PFSK-1 (cell line): ENCODE measurements around the gene WASHC4.

ENCODE experiments used
- FOXP2 ChIP-seq: optimal IDR thresholded peaks from 2 replicates; pipeline ENCODE3; 2011; ENCODE audit warnings: borderline replicate concordance, control low read depth, inconsistent platforms; ENCODE audit not compliant: insufficient read depth; ENCODE audit errors: extremely low read length, extremely low read depth
- POLR2AphosphoS5 ChIP-seq: IDR thresholded peaks from 2 replicates; pipeline ENCODE4 v1.6.1; 2012; ENCODE audit warnings: low read depth, mild to moderate bottlenecking, control low read depth, low read length, moderate library complexity
- REST ChIP-seq, 2 experiments: IDR thresholded peaks; 2 replicates each; pipeline versions ENCODE4 v1.6.1 to v1.8.0; 2011 to 2012; ENCODE audit warnings: low read depth in 2 of 2, low read length in 2 of 2, control low read depth in 1 of 2, inconsistent platforms in 1 of 2, mild to moderate bottlenecking in 1 of 2, moderate library complexity in 1 of 2; ENCODE audit not compliant: insufficient read depth in 1 of 2
- SIN3A ChIP-seq: IDR thresholded peaks from 2 replicates; pipeline ENCODE4 v1.6.1; 2012; ENCODE audit warnings: mild to moderate bottlenecking, low read length, moderate library complexity, borderline replicate concordance; ENCODE audit not compliant: insufficient read depth
- TAF1 ChIP-seq: IDR thresholded peaks from 2 replicates; pipeline ENCODE4 v1.6.1; 2012; ENCODE audit warnings: low read length, control low read depth, borderline replicate concordance; ENCODE audit not compliant: insufficient read depth

The WASHC4 gene

GRCh38 chr12:105157606-105158005, 50.1 kb downstream of the WASHC4 start:
- no peak for TF ChIP-seq REST (IDR thresholded peaks at IDR 0.05; ENCODE audit: insufficient read depth in 1 of 2, low read depth in 2 of 2, low read length in 2 of 2)
- TF ChIP-seq FOXP2, result no peak
- TF ChIP-seq TAF1, result no peak
- TF ChIP-seq POLR2AphosphoS5, result no peak
- no peak for TF ChIP-seq SIN3A

GRCh38 chr12:105158876-105159275, 51.3 kb downstream of the WASHC4 start:
- TF ChIP-seq POLR2AphosphoS5 (no peak), FOXP2 (no peak), SIN3A (no peak), REST (IDR thresholded peaks at IDR 0.05; ENCODE audit: insufficient read depth in 1 of 2, low read depth in 2 of 2, low read length in 2 of 2) (no peak), TAF1 (no peak)

GRCh38 chr12:105162174-105162573, 54.6 kb downstream of the WASHC4 start:
- TF ChIP-seq FOXP2, result no peak
- TF ChIP-seq TAF1, result no peak
- no peak for TF ChIP-seq POLR2AphosphoS5
- TF ChIP-seq REST (IDR thresholded peaks at IDR 0.05; ENCODE audit: insufficient read depth in 1 of 2, low read depth in 2 of 2, low read length in 2 of 2), result no peak
- no peak for TF ChIP-seq SIN3A

GRCh38 chr12:105164068-105164467, 56.5 kb downstream of the WASHC4 start:
- TF ChIP-seq REST (IDR thresholded peaks at IDR 0.05; ENCODE audit: insufficient read depth in 1 of 2, low read depth in 2 of 2, low read length in 2 of 2) (no peak), FOXP2 (no peak), TAF1 (no peak), SIN3A (no peak), POLR2AphosphoS5 (no peak)

GRCh38 chr12:105166736-105167135, 59.2 kb downstream of the WASHC4 start:
- no peak for TF ChIP-seq SIN3A
- TF ChIP-seq REST (IDR thresholded peaks at IDR 0.05; ENCODE audit: insufficient read depth in 1 of 2, low read depth in 2 of 2, low read length in 2 of 2), result no peak
- TF ChIP-seq FOXP2, result no peak
- TF ChIP-seq POLR2AphosphoS5, result no peak
- TF ChIP-seq TAF1, result no peak
